ENCODE results near the gene UBE2L5.
A peak's percentile ranks its signal among the peaks of the same experiment; 100 is the strongest.

The UBE2L5 gene

DNA sequence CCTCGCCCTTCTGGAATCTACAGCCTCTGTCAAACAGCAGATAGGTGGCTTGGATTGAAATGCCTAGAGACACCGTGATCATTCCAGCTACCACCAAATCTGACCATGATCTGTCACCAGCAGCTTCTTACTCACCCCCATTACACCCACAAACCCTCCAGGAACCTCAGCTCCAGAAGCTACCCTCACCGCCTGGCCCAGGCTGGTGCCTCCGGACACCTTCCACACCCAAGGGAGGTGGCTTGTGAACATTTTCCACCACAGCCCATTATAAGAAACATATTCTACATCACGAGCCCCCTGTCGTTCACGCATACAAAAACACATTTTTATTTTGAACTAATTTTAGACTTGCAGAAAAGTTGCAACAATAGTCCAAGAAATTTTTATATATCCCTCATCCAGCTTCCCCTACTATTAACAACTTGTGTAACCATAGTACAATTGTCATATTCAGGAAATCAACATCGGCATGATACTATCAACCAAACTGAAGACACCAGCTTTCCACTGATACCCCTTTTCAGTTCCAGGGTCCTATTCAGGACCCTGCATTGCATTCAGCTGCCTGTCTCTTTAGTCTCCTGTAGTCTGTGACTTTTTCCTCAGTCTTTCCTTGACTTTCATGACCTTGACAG, 15.4 kb upstream of the UBE2L5 start:
- no peak for DNase-seq

DNA sequence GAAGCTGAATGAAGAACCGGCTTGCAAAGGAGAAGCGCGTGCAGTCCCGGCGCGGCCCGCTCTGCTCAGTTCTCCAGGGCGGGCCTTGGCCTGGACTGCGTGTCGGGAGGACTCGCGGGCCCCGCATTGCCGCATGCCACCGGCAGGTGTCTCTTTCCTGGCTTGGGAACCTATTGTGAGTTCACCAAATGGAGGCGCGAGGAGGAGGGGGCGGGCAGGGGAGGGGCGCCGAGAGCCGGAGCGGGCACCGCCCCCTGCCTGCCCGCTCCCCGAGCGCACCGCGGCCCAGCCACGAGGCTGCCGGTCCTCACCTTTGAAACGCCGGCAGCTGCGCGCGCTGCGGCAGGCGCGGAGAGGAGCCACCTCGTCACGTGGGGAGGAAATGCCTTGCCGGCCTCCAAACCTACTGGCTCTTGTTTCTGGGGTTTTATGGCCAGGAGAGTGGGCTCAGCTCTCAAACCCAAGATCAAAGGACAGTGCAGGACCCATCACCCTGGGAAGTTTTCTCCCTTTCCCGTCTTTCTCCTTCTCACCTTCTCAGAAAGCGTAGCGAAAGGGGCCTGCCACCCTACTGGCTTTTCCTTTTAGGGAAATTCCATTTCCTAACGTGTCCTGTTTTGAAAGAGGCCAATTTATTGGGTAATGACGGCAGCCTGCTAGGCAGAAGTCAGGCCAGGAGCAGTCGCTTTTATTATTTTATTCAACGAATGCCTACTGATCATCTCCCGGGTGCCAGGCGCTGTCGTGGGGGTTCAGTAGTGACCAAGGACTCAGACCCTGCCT, 13.8 kb upstream of the UBE2L5 start:
- peak; percentile 89 for DNase-seq

DNA sequence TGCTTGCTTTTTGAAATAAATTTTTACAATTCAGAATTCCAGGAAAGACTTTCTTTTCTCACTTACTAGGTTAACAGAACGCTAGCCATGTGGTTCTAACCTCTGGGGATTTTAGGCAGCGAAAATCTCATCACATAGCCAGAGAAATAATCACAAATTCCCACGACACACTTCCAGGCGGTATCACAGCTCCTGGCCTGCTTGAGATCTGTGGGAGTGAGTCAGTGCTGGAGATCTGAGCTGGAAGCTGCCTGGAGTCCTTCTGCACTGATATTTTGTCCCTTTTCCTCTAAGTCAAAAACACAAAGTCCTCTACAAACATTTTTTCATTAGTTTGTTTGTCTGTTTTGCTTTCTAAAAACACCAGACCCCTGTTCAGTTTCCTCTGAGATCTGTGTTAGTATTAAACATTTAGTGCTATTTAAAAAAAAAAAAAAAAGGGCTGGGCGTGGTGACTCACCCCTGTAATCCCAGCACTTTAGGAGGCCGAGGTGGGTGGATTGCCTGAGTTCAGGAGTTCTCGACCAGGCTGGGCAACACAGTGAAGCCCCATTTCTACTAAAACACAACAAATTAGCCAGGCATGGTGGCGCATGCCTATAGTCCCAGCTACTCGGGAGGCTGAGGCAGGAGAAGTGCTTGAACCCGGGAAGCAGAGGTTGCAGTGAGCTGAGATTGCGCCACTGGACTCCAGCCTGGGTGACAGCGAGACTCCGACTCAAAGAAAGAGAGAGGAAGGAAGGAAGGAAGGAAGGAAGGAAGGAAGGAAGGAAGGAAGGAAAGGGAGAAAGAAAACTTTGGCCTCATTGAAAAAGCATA, 12.2 kb upstream of the UBE2L5 start:
- peak; percentile 88 for DNase-seq

DNA sequence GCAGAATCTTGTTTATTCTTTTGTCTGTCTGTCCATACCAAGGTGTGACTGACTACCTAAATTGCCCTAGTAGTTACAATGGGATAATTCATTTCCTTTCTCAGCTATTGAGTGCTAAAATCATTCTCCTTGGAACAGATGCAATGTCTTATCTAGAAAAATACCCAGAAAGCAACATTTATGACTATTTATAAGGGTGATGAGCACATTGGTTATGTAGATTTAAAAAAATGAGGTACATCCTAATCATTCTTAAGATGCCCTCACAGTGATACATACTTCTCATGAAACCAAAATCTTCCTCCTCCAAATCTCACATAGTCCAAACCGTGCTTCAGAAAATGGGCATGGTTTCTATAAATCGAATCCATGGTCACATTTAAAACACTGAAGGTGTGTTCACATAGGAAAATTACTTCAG, 11.6 kb upstream of the UBE2L5 start:
- peak; percentile 46 for DNase-seq

DNA sequence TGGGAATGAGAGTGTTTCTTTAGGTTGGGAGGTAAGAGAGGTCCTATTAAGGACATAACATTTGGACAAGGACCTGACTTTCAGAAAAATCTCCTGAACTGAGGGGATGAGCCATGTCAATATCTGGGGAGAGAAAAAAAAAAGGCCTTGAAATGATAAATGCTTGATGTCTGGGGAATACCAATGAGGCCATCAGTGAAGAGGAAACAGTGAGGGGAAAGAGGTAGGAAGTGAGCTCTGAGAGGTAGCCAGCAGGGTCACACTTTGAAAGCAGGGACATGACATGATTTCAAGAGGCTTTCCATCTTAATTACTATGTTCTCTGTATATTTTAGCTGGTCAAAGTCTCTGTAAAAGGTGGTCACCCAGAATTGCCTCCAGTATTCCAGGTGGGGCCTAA, 9.9 kb upstream of the UBE2L5 start:
- no peak for DNase-seq

DNA sequence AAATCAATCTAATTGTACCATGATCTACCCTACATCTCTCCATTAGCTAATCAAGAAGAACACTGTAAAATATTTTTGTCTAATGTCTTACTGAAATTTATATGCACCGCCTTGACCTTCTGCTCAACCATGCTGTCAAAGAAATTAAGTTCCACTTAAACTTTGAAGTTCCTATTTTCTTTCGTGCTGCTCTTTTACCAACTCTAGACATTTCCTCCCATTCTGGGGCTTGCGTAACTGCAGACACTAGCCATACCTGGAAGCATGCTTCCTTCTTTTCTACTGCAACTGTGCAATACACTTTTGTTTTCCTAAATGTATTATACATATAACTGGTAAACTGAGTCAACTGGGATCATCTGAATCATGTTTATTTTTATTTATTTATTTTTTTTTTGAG, 8.5 kb upstream of the UBE2L5 start:
- no peak for DNase-seq

DNA sequence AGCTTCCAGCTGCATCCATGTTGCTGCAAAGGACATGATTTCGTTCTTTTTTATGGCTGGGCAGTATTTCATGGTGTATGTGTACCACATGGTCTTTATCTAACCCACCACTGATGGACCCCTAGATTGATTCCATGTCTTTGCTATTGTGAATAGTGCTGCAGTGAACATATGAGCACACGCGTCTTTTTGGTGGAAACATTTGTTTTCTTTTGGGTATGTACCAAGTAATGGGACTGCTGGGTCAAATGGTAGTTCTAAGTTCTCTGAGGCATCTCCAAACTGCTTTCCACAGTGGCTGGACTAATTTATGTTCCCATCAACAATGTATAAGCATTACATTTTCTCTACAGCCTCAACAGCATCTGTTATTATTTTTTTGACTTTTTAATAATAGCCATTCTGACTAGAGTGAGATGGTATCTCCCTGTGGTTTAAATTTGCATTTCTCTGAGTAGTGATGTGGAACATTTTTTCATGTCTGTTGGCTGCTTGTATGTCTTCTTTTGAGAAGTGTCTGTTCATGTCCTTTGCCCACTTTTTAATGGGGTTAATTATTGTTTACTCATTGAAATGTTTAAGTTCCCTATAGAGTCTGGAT, 6.8 kb upstream of the UBE2L5 start:
- DNase-seq = no peak

DNA sequence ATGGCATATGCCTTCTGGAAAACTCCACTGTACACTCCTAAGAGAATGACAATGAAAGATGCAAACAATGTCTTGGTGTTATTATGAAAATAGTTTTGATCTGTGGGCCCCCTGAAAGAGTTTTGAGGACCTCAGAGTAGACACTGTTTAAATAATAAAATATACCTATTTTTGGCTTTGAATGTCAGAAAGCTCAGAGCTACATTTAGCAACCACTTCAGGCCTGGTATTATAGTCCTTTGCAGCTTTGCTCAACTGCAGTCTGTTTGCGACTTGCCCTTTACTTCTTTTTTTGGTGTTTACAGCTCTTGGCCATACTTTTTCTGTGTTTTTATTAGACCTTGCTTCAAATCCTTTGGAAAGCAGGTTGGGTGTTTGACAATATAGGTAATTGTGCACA, 5.8 kb upstream of the UBE2L5 start:
- no peak for DNase-seq

DNA sequence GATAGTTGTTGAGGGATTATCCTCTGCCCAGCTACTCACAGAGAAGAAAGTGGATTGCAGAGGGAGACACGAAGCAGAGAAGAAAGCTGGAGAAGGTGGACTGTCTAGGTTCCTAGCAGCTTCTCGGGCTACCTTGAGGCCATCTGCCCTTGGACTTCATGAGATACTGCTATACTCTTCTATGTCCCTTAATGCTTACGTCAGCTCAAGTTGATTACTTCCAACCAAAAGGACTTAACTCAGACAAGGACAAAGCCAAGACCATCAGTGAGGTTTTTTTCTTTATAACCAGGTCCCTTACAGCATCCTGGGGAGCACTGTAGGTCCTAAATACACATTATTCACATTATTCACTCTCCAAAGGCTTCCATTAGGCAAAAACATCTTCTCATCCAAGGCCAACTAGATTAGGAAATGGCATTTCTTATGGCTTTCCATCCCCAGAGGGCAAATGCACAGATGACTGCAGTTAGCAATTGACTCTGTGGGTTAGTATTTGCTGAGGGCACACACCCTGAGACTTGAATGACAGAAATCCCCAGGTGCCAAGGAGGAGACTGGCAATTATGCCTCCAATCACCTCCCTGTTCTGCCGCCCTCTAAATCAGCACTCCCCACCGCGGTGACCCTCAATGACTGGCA, 4.1 kb upstream of the UBE2L5 start:
- no peak for DNase-seq

DNA sequence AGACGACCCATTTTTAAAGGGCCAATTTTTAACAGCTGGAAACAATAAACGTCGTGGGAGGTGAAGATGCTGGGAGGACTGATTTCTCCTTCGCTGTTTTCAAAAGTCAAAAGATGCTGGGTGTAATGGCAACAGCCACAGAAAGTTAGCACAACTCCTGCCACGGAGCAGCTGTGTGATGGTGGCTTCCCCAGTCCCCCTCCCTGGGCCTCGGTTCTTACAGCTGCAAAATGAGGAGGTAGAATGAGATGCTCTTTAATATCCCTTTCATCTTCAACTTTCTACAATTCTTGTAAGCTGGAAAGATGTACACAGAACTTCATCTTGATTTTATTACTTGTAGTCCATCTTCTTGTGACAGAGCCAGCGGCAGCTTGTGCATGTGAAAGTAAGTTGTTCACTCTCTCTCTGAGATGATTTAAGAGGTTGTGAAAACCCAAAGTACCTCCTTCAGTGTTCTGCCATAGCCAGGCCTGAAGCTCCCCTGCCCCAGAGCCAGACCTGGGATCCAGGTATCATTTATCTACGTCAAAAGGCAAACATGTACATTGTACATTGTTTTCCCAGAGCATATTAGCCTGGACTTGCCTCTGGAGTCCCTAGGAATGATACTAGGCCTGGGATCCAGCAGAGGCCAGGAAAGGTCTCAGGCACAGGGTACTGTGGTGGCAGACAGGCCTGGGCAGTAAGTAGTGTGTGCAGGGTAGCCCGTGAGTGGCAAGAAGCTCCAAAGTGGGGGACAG, 3.4 kb upstream of the UBE2L5 start:
- no peak for DNase-seq

DNA sequence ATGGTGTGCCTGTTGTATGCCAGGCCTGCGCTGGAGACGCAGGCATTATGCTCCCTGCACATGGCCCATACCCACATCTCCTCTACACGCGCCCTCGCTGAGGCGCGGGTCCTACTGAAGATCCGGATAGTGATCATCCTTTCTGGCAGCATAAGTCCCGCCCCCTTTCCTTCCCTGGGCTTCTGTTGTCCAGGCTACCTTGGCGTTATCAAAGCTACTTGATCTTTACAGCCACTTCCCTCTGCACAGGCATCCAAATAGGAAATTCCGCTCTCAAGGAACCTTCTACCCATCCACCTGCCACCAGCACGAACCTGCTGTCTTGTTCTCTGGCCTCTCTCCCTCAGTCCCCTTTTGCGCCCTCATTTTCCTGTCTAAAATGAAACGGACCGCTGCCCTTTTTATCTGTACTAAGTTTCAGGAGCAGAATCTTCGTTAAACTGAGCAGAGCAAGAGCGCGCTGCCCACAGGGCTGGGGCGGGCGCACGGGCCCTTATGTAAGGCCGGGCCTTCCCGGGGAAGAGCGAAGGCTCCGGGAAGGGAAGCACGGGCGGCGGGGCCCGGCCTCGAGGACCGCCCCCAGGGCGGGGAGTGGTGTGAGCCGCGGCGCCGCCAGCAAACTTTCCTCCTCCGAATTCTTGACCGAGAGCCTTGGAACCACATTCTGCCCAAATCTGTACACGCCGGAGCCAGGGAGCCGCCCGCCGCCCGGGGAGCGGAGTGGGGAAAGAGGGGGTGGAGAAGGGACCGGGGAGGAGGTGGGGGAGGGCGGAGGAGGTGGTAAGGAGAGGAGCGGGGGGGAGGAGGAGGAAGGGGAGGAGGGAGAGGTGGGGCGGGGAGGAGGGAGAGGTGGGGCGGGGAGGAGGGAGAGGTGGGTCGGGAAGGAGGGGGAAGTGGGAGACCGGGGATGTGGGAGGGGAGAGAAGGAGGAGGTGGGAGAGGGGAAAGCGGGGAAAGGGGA, 920 bp upstream of the UBE2L5 start:
- peak; percentile 91 for DNase-seq

DNA sequence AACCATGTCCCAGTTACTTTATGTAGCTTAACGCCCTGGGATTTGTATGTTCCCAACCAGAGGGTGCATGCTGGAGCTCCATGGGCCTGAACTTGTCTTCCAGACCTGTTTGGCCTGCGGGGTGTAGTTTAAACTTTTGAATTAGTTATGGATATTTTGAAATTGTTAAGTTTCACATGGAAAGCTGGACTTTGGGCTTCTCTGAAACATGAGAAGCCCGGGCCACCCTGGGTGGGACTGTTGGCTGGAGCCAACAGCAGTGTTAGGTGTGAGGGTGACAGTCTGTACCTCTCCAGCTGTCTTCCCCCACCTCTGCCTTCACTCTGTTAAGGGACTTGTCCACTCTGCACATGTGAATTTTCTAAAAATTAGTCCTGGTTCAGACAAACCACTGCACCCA, 1.6 kb downstream of the UBE2L5 start:
- no peak for DNase-seq

DNA sequence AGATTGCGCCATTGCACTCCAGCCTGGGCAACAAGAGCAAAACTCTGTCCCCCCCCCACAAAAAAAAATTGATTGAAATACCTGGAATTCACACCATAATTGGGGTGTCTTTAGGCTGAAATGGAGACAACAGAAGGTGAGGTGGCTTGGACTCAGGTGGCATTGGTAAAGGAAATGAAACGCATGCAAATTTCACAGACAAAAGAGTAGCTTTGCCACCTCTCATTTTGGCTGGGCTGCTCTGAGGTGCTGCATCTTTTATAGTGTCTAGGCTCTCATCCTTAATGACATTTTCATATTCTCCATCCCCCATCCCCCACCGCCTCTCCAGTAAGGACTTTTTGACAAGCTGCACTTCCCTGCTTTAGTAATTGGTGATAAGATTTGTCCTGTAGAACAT, 6.9 kb downstream of the UBE2L5 start:
- no peak for DNase-seq

DNA sequence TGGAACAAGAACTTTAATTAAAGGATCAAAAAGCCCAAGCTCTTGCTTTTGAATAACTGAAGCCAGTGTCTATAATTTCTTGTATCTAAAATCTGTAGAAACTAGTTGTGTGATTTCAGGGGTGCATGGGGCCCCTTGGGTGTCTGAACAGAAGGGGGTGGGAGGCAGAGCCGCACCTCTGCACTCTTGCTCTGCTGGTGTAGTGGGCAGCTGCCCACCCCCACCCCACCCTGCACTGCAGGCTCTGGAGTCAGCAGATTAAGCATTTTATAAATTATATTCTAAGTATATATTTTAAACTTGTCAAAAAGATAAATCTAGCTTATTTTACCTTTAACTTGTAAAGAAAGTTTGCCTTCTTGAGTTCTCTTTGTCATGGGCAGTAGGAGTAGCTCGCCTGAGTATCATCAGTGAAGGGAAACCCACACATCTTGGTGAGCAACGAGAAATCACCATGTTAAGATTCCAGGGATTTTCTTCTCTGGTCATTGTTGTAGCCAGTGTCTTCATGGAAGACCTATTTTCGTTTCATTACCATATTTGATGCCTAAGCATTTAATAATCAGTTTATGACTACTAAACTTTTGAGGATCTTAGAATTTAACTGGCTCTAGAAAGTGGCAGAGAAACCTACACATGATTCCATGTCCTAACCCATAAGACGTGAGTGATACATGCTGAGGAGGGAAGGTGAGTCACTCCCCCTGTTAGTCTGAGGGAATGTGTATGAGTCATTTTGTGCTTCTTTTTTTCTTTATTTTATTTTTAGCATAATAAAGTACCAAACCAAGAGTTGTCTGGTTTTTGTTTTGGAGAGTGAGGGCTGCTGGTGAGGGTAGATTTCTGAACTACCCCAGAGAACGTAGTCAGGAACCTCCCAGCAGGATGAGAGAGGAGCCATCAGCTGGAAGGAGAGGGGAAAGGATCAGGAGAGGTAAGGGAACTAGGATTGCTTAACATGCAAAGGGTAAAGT, 7.7 kb downstream of the UBE2L5 start:
- peak; percentile 89 for DNase-seq

DNA sequence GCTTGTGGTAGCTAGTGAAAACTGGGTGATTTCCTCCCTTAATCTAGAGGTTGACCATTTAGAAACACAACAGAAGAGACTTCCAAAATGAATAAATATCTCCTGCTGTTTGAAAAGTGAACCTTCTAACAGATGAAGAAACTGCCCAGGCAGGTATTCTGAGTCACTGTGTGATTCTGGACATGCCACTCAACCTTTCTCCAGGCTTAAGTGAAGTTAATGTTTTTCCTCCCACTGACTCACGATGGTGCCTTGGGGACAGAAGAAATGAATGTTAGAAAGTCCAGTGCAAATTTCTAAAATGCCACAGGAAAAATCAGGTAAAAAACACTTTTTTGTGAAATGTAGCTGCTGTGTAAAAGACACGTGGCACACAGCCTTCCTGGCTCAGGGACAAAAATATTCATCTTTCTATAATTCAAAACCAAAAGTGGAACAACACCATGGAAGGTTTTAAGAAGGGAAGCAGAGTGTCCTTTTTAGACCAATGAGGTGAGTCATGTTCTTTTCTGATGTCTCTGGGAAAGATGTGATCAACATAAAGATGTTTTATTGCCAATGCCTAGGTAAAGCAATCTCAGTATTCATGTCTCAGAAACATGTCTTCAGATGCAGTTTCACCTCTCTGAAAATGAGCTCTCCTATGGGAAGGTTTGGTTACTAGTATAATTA, 9.1 kb downstream of the UBE2L5 start:
- DNase-seq = no peak

DNA sequence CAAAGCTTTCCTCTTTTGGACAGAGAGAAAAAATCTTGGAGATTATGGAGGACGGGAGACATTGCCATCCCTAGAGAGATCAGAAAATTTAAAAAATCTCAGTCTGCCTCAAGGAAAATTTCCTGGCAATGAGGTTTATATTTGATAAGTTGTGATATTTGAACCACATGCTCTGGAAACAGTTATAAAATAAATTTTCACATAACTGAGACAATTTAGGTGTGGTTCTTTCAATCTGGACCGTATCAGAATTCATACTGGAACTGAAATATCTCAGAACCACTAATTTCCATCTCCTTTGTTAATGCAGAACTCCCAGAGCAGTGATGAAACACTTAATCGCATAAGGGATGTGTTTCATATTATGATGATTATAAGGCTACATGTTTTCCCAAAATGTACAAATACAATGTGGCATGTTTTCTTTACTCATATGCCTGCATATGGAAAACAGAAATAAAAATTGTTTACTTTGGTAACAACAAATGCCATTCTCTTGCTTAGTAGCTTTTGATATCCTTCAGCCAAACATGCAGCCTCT, 13.7 kb downstream of the UBE2L5 start:
- peak; percentile 10 for DNase-seq

DNA sequence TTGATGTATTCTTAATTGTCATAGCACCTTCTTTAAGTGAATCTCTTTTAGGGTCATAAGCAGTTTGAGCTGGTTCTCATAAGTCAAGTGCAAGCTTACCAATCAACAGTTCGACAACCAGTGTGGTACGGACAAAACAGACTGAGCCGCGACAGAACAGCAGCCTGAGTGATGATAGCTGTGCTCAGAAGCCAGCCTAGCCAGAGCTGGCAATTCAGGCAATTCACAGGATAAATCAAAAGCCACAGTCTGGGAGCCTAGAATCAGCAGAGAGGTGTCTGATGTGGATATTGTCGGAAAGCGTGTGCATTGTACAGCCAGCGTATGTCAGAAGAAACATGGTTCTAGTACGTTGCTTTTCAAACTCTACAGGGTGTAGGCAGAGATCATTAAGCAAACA, 14.9 kb downstream of the UBE2L5 start:
- no peak for DNase-seq

DNA sequence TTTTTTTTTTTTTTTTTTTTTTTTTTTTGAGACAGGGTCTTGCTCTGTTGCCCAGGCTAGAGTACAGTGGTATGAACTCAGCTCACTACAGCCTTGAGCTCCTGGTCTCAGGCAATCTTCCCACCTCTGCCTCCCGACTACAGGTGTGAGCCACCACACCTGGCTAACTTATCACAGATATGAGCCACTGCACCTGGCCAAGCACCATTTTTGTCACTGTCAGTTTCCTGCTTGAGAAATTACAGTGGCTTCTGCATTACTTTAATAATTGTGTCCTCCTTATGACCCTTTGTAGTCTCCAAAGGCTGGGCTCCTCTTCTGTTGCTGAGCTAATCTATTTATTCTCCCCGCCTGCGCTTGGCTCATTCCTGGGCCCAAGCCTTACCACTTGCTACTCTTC, 16.0 kb downstream of the UBE2L5 start:
- DNase-seq = no peak

Data from fibroblast of skin of scalp (primary cell).